ENCODE data around the gene COG7. TPM values are rescaled to one million over a fixed set of nuclear protein-coding genes. Genes with fewer than 3 reads are reported as not detected.
"Not testable (repeated sequence)": the region's sequence is repeated elsewhere in the genome, so short reads cannot be mapped to it uniquely, and the experiment has no call there.

Gene COG7
- total RNA-seq, 1 experiment from 2014 or later, result 38.3 TPM

GRCh38 chr16:23464196-23464595, 11.2 kb upstream of the COG7 start:
- ChIA-PET POLR2A (ENCODE audit: unreplicated experiment) (no interaction called here), CTCF (no interaction called here)
- no peaks in the 10 kb centered on the region for H3K9me2 ChIP-seq (ENCODE audit: insufficient read depth)
- H3K27me3 ChIP-seq (ENCODE audit: insufficient read depth, low read depth), result no peaks in the 10 kb centered on the region
- H3F3A ChIP-seq (ENCODE audit: insufficient read depth, low read depth), result peaks cover 9% of the 10 kb centered on the region; the same call in 1 of the 2 replicates
- no peak overlapping the region for H3K4me3 ChIP-seq
- no peaks in the 10 kb centered on the region for H4K20me1 ChIP-seq (ENCODE audit: insufficient read depth)
- no peak overlapping the region for H3K4me2 ChIP-seq
- H3K79me2 ChIP-seq (ENCODE audit: low read depth), result no peaks in the 10 kb centered on the region
- H3K27ac ChIP-seq, result no peak overlapping the region
- H2AFZ ChIP-seq, result no peak overlapping the region
- TF ChIP-seq CTCF (conservative IDR thresholded peaks at IDR 0.05) (no peak), EZH2 (IDR thresholded peaks at IDR 0.05; ENCODE audit: low read depth) (no peak)
- no peak for DNase-seq
- H3K4me1 ChIP-seq (replicated peaks; ENCODE audit: insufficient read depth), result peaks cover 2% of the 10 kb centered on the region
- 0 out of 2 replicates have a peak, but pooled peaks cover 21% of the 10 kb centered on the region for H3K36me3 ChIP-seq (ENCODE audit: low read depth)
- no TSS peak for BruUV-seq (replicated peaks)
- no peaks in the 10 kb centered on the region for H3K9me3 ChIP-seq (ENCODE audit: insufficient read depth, low read depth)
- intact Hi-C loops (cut with micrococcal nuclease; ENCODE audit: unreplicated experiment), result no loop called here

- CTCF ChIA-PET; BruUV-seq (replicated peaks); H3K27ac ChIP-seq; intact Hi-C loops (cut with micrococcal nuclease; ENCODE audit: unreplicated experiment); DNase-seq; H3K4me1 ChIP-seq (replicated peaks; ENCODE audit: insufficient read depth); H3F3A ChIP-seq (ENCODE audit: insufficient read depth, low read depth); H3K79me2 ChIP-seq (ENCODE audit: low read depth); H2AFZ ChIP-seq; H3K9me3 ChIP-seq (ENCODE audit: insufficient read depth, low read depth); H3K9me2 ChIP-seq (ENCODE audit: insufficient read depth); POLR2A ChIA-PET (ENCODE audit: unreplicated experiment); H4K20me1 ChIP-seq (ENCODE audit: insufficient read depth); H3K4me3 ChIP-seq; H3K27me3 ChIP-seq (ENCODE audit: insufficient read depth, low read depth); H3K4me2 ChIP-seq: not testable (repeated sequence)
- H3K36me3 ChIP-seq (ENCODE audit: low read depth), result 0 out of 2 replicates have a peak, but pooled peaks cover 11% of the 10 kb centered on the region
Measured at GRCh38 chr16:23462994-23463393, 10.0 kb upstream of the COG7 start.

- no peak for DNase-seq
- Histone ChIP-seq H2AFZ (peak overlapping the region; percentile 99), H3K36me3 (ENCODE audit: low read depth) (no peaks in the 10 kb centered on the region), H4K20me1 (ENCODE audit: insufficient read depth) (no peaks in the 10 kb centered on the region), H3F3A (ENCODE audit: insufficient read depth, low read depth) (peaks cover 8% of the 10 kb centered on the region; the same call in 1 of the 2 replicates), H3K4me1 (replicated peaks; ENCODE audit: insufficient read depth) (peaks cover 18% of the 10 kb centered on the region), H3K4me2 (peak overlapping the region; percentile 75), H3K27ac (no peak overlapping the region), H3K27me3 (ENCODE audit: insufficient read depth, low read depth) (no peaks in the 10 kb centered on the region), H3K4me3 (peak overlapping the region; percentile 97), H3K79me2 (ENCODE audit: low read depth) (peaks cover 40% of the 10 kb centered on the region), H3K9me3 (ENCODE audit: insufficient read depth, low read depth) (no peaks in the 10 kb centered on the region), H3K9me2 (ENCODE audit: insufficient read depth) (no peaks in the 10 kb centered on the region)
- BruUV-seq (replicated peaks), result TSS peak; percentile 48
- CTCF ChIA-PET, result no interaction called here
- intact Hi-C loops (cut with micrococcal nuclease; ENCODE audit: unreplicated experiment), result loop anchor here (1.0 to 5.0 kb wide), 2 partner anchors 54 to 104 kb away; partner anchors contain the start of genes EARS2 and UBFD1
- POLR2A ChIA-PET (ENCODE audit: unreplicated experiment), result interaction anchor here (0.6 kb wide), 1 partner anchor 1067 kb away, joined by 3 read pairs; no protein-coding TSS in a partner anchor
- TF ChIP-seq CTCF (conservative IDR thresholded peaks at IDR 0.05) (no peak), EZH2 (IDR thresholded peaks at IDR 0.05; ENCODE audit: low read depth) (no peak)
Measured at GRCh38 chr16:23453338-23454052, 506 bp upstream of the COG7 start.
